B cell (primary cell): ENCODE measurements around the gene CYP27C1. TPM values are rescaled to one million over a fixed set of nuclear protein-coding genes. Genes with fewer than 3 reads are reported as not detected.

Experiments
- ATAC-seq: fragments of 200-7000 bp; cut with Tn5 transposase; one replicate; pipeline ENCODE4 v1.10.0; 2021; ENCODE audit warnings: low read depth, mild to moderate bottlenecking, moderate number of reproducible peaks, moderate library complexity
- CTCF ChIA-PET: fragments of 350-600 bp; sonication (Branson Sonifier 250); formaldehyde crosslinking; loops from one replicate; lab custom pipeline; 2021; ENCODE audit warnings: antibody characterized with exemption, inconsistent platforms; lab: Charles Lee
- POLR2A ChIA-PET: fragments of 350-600 bp; sonication (Branson Sonifier 250); formaldehyde crosslinking; loops from one replicate; lab custom pipeline; 2021; ENCODE audit warnings: antibody characterized with exemption; lab: Charles Lee
- DNase-seq: peaks from one replicate; pipeline ENCODE4 v3.0.0; 2013
- H2AFZ ChIP-seq: 2 replicates; pipeline ENCODE4 v1.6.1; 2012; ENCODE audit warnings: mild to moderate bottlenecking, low read depth, low read length; ENCODE audit not compliant: insufficient read depth, poor library complexity, severe bottlenecking
- H3K27ac ChIP-seq, 2 donors: 1 replicate in 1 of 2; 2 replicates in 1 of 2; pipeline ENCODE4 v1.5.1; 2012 to 2013; ENCODE audit warnings: low read length in 2 of 2, mild to moderate bottlenecking in 2 of 2, moderate library complexity in 1 of 2
- H3K27me3 ChIP-seq, 4 experiments: fragments of 200-600 bp in 1 of 4; sonication (generic) in 1 of 4; replicated peaks in 1 of 4; 1 replicate in 2 of 4; 2 replicates in 2 of 4; pipeline versions ENCODE4 v1.6.1 to v1.7.0; 2013 to 2016; ENCODE audit warnings: low read length in 3 of 4, mild to moderate bottlenecking in 2 of 4, mixed read lengths in 1 of 4, moderate library complexity in 1 of 4; ENCODE audit not compliant: insufficient read depth in 4 of 4, control insufficient read depth in 3 of 4; ENCODE audit errors: control extremely low read depth in 1 of 4
- H3K36me3 ChIP-seq, 2 experiments: replicated peaks in 1 of 2; 1 replicate in 1 of 2; 2 replicates in 1 of 2; pipeline versions ENCODE4 v1.6.1 to v1.7.1; 2013; ENCODE audit warnings: low read length in 1 of 2; ENCODE audit not compliant: insufficient read depth in 2 of 2, control insufficient read depth in 1 of 2; ENCODE audit errors: control extremely low read depth in 1 of 2, extremely low read depth in 1 of 2
- H3K4me1 ChIP-seq, 2 donors: fragments of 200-600 bp in 1 of 2; sonication (generic) in 1 of 2; 1 replicate in 1 of 2; 2 replicates in 1 of 2; pipeline versions ENCODE4 v1.5.1 to v1.6.1; 2013 to 2017; ENCODE audit warnings: low read length in 2 of 2; ENCODE audit not compliant: control insufficient read depth in 2 of 2, insufficient read depth in 2 of 2
- H3K4me2 ChIP-seq: replicated peaks from 2 replicates; pipeline ENCODE3; 2012; ENCODE audit warnings: mild to moderate bottlenecking, low read depth, low read length; ENCODE audit not compliant: poor library complexity, severe bottlenecking
- H3K4me3 ChIP-seq, 5 experiments: fragments of 200-600 bp in 1 of 5; sonication (generic) in 1 of 5; 1 replicate in 3 of 5; 2 replicates in 2 of 5; pipeline versions ENCODE4 v1.5.1 to v1.7.0; 2011 to 2016; ENCODE audit warnings: low read length in 4 of 5, mild to moderate bottlenecking in 4 of 5, low read depth in 2 of 5, control low read depth in 1 of 5, moderate library complexity in 1 of 5; ENCODE audit not compliant: insufficient read depth in 1 of 5; ENCODE audit errors: control extremely low read depth in 1 of 5, extremely low read depth in 1 of 5
- H3K79me2 ChIP-seq: fragments of 200-600 bp; sonication (generic); one replicate; pipeline ENCODE4 v1.6.0; 2016; ENCODE audit warnings: low read length; ENCODE audit not compliant: control insufficient read depth, insufficient read depth
- H3K9ac ChIP-seq: fragments of 200-600 bp; sonication (generic); 2 replicates; pipeline ENCODE4 v1.6.1; 2017; ENCODE audit warnings: mild to moderate bottlenecking, low read length, moderate library complexity
- H3K9me3 ChIP-seq, 3 donors: one replicate each; pipeline versions ENCODE4 v1.6.1 to v1.7.1; 2013; ENCODE audit warnings: low read length in 2 of 3; ENCODE audit not compliant: control insufficient read depth in 2 of 3, insufficient read depth in 1 of 3; ENCODE audit errors: control extremely low read depth in 1 of 3
- H4K20me1 ChIP-seq: 2 replicates; pipeline ENCODE4 v1.6.0; 2012; ENCODE audit warnings: mild to moderate bottlenecking, low read length; ENCODE audit not compliant: insufficient read depth, control insufficient read depth, poor library complexity, severe bottlenecking
- H3K27ac Mint-ChIP-seq: one replicate; pipeline ENCODE4 v1.8.0; 2021; ENCODE audit warnings: mixed read lengths
- H3K27me3 Mint-ChIP-seq: one replicate; pipeline ENCODE4 v1.8.0; 2021; ENCODE audit warnings: mixed read lengths
- H3K4me1 Mint-ChIP-seq: one replicate; pipeline ENCODE4 v1.8.0; 2021; ENCODE audit warnings: mixed read lengths
- H3K4me3 Mint-ChIP-seq: one replicate; pipeline ENCODE4 v1.8.0; 2021; ENCODE audit warnings: mixed read lengths
- H3K9me3 Mint-ChIP-seq: one replicate; pipeline ENCODE4 v1.8.0; 2022; ENCODE audit warnings: mixed read lengths; ENCODE audit not compliant: insufficient read depth
- CTCF ChIP-seq: fragments of 200-600 bp; IDR thresholded peaks from one replicate; pipeline ENCODE4 v1.8.0; 2022; ENCODE audit warnings: antibody characterized with exemption, mild to moderate bottlenecking
- EZH2 ChIP-seq: IDR thresholded peaks from 2 replicates; pipeline ENCODE4 v1.6.1; 2012; ENCODE audit warnings: borderline replicate concordance, low read depth, mild to moderate bottlenecking, moderate library complexity, low read length; ENCODE audit not compliant: insufficient read depth, poor library complexity, severe bottlenecking
- WGBS: methylation state at CpG from one replicate; pipeline ENCODE4 v1.1.5; 2013; ENCODE audit warnings: missing lambda C conversion rate; ENCODE audit not compliant: insufficient coverage; 5-methylcytosine and 5-hydroxymethylcytosine counted together
- intact Hi-C: fragments of 100-400 bp; cut with micrococcal nuclease; formaldehyde crosslinking; loops from one replicate; pipeline ENCODE4 v1.10.0; 2022
- polyA plus RNA-seq: library from polyadenylated mRNA; depleted of rRNA; stranded (reverse); fragments of >200 nt; gene quantifications from 2 replicates; pipeline ENCODE4 v1.2.3, GENCODE V29; 2012
- total RNA-seq, 2 donors: library from RNA; stranded (reverse); fragments of 120-200 nt in 1 of 2; gene quantifications; 1 replicate in 1 of 2; 2 replicates in 1 of 2; pipeline versions ENCODE4 v1.2.3 to v1.2.4, GENCODE V29; 2013 to 2022

CYP27C1 gene
- total and polyA plus RNA-seq, 2 donors (not counting 1 experiment from before 2014, with no cell fraction given): not detected

- intact Hi-C loops: no loop called here
- Mint-ChIP-seq H3K27me3 (peaks cover 45% of the 10 kb centered on the region), H3K4me3 (no peak overlapping the region), H3K27ac (no peak overlapping the region), H3K9me3 (peaks cover 3% of the 10 kb centered on the region), H3K4me1 (no peaks in the 10 kb centered on the region)
- ChIA-PET CTCF (interaction anchor here (0.6 kb wide), 1 partner anchor 103 kb away, joined by 3 read pairs; no protein-coding TSS in a partner anchor), POLR2A (no interaction called here)
- no peak overlapping the region for H3K27ac ChIP-seq
- H3K27me3 ChIP-seq: peaks cover 0 to 17% (median 6%) of the 10 kb centered on the region in 4 experiments
- no peak overlapping the region for H3K9ac ChIP-seq
- no peaks in the 10 kb centered on the region for H3K4me1 ChIP-seq
- no peak overlapping the region for H3K4me3 ChIP-seq
- WGBS: 93% methylated on average over 3 of the region's 8 CpGs
- H3K79me2 ChIP-seq: no peaks in the 10 kb centered on the region
- H2AFZ ChIP-seq: no peak overlapping the region
- TF ChIP-seq EZH2: no peak
- TF ChIP-seq CTCF: no peak
- H4K20me1 ChIP-seq: no peaks in the 10 kb centered on the region
- peaks cover 0 to 8% (median 0%) of the 10 kb centered on the region in 3 donors for H3K9me3 ChIP-seq
- DNase-seq (no peak), ATAC-seq (no peak)
- no peaks in the 10 kb centered on the region for H3K36me3 ChIP-seq
- H3K4me2 ChIP-seq: no peak overlapping the region
Measured at GRCh38 chr2:127188797-127189196, 31.3 kb downstream of the CYP27C1 start.

DNA sequence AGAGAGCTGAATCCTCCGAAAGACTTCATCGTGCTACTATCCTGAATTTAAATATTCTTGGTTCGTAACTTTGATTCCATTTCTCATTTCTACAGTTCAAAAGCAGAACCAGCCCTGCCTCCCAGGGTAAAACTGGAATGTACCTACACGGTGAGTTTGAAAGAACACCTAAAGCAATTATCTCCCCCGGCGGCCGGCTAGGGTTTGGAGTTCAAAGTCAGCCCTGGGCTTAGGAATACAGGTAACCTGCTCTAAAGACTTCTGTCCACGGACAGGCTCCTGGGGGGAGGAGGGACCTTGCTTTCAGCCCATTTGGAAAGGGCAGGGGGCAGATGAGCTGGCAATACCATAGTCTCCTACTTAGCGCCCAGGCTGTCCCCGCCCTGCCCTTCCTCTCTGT lies 32.3 kb downstream of the CYP27C1 start:
- Histone ChIP-seq H3K9ac (no peak overlapping the region), H3K9me3 (peaks cover 0 to 8% (median 0%) of the 10 kb centered on the region in 3 donors), H3K4me3 (no peak overlapping the region), H3K4me1 (no peaks in the 10 kb centered on the region), H3K4me2 (no peak overlapping the region), H4K20me1 (no peaks in the 10 kb centered on the region), H3K36me3 (no peaks in the 10 kb centered on the region), H2AFZ (no peak overlapping the region), H3K27ac (no peak overlapping the region), H3K27me3 (peaks cover 0 to 17% (median 6%) of the 10 kb centered on the region in 4 experiments), H3K79me2 (no peaks in the 10 kb centered on the region)
- H3K27ac Mint-ChIP-seq: no peak overlapping the region
- no peak overlapping the region for H3K4me3 Mint-ChIP-seq
- DNase-seq: no peak
- intact Hi-C loops: no loop called here
- ChIA-PET CTCF (no interaction called here), POLR2A (no interaction called here)
- peaks cover 3% of the 10 kb centered on the region for H3K9me3 Mint-ChIP-seq
- WGBS: 88% methylated on average over 8 of the region's 10 CpGs
- H3K27me3 Mint-ChIP-seq: peaks cover 45% of the 10 kb centered on the region
- TF ChIP-seq EZH2 (no peak), CTCF (no peak)
- ATAC-seq: no peak
- H3K4me1 Mint-ChIP-seq: no peaks in the 10 kb centered on the region
